ENCODE data around the gene CCDC91. TPM values are rescaled to one million over a fixed set of nuclear protein-coding genes. Genes with fewer than 3 reads are reported as not detected.
"Not testable (repeated sequence)": the region's sequence is repeated elsewhere in the genome, so short reads cannot be mapped to it uniquely, and the experiment has no call there.

CCDC91 gene
- total and polyA plus RNA-seq, 8 donors, result 15.0 to 27.0 (median 19.1) TPM

DNA sequence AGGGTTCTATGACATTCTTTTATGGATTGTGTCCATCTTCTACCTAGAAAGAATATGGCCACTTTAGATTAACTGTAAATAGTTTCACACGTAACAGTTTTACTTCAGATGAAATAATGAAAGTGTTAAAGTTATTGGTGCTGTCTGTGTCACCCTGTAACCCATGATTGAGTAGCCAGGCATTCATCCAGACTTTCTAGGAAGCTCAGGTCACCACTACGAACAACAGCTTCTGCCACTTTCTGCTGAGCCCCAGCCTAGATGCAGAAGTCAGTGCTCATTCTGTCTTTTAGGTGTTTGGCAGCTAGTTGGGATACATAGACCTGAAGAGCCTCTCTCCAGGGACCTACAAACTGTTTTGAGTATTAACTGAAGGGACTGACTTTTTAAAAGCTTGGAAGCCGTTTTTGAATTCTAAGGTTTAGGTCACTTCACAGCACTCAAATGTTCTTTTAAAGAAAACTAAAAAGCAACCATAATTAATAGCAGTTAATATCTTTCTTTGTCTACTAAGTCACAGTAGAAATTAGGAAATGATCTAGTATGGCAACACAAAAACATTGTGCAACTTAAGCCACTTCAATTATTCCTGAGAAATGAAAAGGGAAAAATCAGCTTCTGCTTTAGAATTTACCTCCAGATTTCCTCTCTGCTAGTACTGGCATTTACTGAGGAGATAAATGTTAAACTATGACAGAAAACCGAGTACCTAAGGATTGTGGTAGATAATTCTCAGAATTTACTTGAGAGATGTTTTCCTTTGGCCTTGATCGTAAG is 266.9 kb downstream of the CCDC91 start:
- Histone ChIP-seq H3K27ac (no peak overlapping the region), H3K9me3 (no peaks in the 10 kb centered on the region), H3K27me3 (no peaks in the 10 kb centered on the region), H3K36me3 (no peaks in the 10 kb centered on the region), H3K4me1 (peaks cover 0 to 5% (median 0%) of the 10 kb centered on the region in 3 donors), H3K4me3 (no peak overlapping the region)
- FAIRE-seq (no peak), ATAC-seq (no peak), DNase-seq (no peak)
- intact Hi-C loops (cut with DNase I), result no loop called here
- 54 to 58% methylated on average over 5 of the region's 5 CpGs for WGBS, 2 donors
- TF ChIP-seq, protein P1, sequence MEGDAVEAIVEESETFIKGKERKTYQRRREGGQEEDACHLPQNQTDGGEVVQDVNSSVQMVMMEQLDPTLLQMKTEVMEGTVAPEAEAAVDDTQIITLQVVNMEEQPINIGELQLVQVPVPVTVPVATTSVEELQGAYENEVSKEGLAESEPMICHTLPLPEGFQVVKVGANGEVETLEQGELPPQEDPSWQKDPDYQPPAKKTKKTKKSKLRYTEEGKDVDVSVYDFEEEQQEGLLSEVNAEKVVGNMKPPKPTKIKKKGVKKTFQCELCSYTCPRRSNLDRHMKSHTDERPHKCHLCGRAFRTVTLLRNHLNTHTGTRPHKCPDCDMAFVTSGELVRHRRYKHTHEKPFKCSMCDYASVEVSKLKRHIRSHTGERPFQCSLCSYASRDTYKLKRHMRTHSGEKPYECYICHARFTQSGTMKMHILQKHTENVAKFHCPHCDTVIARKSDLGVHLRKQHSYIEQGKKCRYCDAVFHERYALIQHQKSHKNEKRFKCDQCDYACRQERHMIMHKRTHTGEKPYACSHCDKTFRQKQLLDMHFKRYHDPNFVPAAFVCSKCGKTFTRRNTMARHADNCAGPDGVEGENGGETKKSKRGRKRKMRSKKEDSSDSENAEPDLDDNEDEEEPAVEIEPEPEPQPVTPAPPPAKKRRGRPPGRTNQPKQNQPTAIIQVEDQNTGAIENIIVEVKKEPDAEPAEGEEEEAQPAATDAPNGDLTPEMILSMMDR (IDR thresholded peaks at IDR 0.05), result no peak

DNA sequence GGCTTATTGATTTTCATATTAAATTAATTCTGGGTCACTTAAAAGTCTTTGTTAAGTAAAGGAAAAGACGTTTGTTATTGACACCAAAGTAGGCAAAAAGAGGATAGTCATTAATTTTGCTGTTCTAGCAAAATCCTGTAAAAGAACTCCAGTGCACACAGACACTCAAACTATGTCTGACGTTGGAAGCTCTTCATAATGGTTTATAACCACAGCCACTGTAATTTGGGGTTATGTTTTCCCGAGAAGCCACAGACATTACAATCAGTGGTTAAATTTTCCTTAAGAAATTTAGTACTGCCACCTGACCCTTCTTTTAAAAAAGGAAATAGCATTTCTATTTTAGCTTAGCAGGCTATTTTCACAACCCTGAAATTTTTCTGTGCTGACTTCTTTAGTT is 267.5 kb downstream of the CCDC91 start:
- DNase-seq (no peak), FAIRE-seq (no peak), ATAC-seq (no peak)
- WGBS, 2 donors, result 68 to 77% methylated on average over 3 of the region's 3 CpGs
- H3K4me3 ChIP-seq, result no peak overlapping the region
- peaks cover 0 to 5% (median 0%) of the 10 kb centered on the region in 3 donors for H3K4me1 ChIP-seq
- TF ChIP-seq, protein P1 (IDR thresholded peaks at IDR 0.05), result no peak
- H3K9me3 ChIP-seq, result no peaks in the 10 kb centered on the region
- no peak overlapping the region for H3K27ac ChIP-seq
- no peaks in the 10 kb centered on the region for H3K36me3 ChIP-seq
- H3K27me3 ChIP-seq, result no peaks in the 10 kb centered on the region
- intact Hi-C loops (cut with DNase I), result no loop called here

DNA sequence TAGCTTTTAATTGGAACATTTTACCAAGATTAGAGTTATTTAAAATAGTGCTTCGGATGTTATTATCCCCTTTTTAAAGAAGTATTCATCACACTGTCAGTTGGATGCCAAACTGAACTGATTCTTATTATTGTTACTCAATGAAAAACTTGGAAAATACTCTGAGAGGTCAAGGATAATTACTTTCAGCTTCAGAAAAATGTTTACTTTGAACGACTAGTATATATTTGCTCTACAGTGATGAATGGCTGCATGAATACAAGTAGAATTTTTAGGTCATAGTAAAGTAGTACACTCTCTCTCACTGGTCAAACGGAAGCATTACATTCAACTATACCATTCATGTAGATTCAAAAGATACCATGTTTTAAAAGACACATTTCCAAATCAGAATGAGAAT is 269.2 kb downstream of the CCDC91 start:
- TF ChIP-seq, protein P1 (IDR thresholded peaks at IDR 0.05), result no peak
- FAIRE-seq (no peak), ATAC-seq (no peak), DNase-seq (no peak)
- 66 to 70% methylated on average over 3 of the region's 3 CpGs for WGBS, 2 donors
- Histone ChIP-seq H3K4me1 (peaks cover 0 to 5% (median 0%) of the 10 kb centered on the region in 3 donors), H3K27ac (no peak overlapping the region), H3K27me3 (no peaks in the 10 kb centered on the region), H3K36me3 (no peaks in the 10 kb centered on the region), H3K9me3 (no peaks in the 10 kb centered on the region), H3K4me3 (no peak overlapping the region)
- intact Hi-C loops (cut with DNase I), result no loop called here

DNA sequence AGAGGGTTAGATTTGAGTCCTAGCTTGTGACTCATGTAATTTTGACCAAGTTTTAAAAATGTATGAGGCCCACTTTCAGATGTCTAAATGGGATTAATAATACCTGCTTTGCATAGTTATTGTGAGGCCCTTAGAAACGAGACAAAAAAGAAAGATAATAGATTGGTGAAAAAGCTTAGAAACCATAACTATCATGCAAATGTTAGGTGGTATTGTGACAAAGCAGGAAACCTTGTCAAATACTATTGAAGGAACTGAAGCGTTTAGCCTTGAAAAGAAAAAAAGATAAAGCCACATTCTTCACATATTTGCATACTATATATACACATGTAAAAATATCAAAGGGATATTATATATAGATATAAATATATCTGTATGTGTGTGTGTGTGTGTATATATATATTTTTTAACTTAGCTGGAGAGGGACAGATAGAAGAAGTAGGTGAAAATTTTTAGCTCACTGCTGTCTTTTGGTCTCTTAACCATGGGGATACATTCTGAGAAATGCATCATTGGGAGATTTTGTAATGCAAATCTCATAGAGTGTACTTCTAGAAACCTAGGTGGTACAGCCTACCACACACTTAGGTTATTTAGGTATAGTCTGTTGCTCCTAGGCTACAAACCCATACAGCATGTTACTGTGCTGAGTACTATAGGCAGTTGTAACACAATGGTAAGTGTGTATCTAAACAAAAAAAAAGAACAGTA is 270.3 kb downstream of the CCDC91 start:
- TF ChIP-seq, protein P1 (IDR thresholded peaks at IDR 0.05), result no peak
- Histone ChIP-seq H3K27ac (no peak overlapping the region), H3K9me3 (no peaks in the 10 kb centered on the region), H3K4me3 (no peak overlapping the region), H3K4me1 (peaks cover 0 to 5% (median 0%) of the 10 kb centered on the region in 3 donors), H3K27me3 (no peaks in the 10 kb centered on the region), H3K36me3 (no peaks in the 10 kb centered on the region)
- intact Hi-C loops (cut with DNase I), result no loop called here
- ATAC-seq (no peak), DNase-seq (no peak), FAIRE-seq (no peak)
- WGBS, 2 donors, result 85 to 87% methylated on average over 2 of the region's 2 CpGs

DNA sequence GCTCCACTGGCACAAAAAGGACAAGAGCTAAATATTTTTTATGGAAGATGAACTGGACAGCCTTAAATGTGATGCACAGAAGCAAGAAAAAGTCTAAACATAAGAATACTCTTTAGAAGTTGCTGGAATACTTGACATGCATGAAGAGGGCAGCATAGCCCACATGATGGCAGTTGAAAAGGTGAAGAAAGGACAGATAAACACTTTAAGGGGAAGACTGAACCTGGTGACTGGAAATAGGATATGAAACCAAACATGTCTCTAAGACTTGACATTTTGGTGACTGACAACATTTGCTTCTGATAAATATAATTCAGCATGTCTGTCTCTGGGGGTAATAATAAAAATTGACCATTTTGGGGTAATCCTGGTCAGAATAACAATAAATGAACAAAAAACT is 273.1 kb downstream of the CCDC91 start:
- H3K27ac ChIP-seq, result no peak overlapping the region
- DNase-seq (no peak), FAIRE-seq (no peak), ATAC-seq (no peak)
- TF ChIP-seq, protein P1 (IDR thresholded peaks at IDR 0.05), result no peak
- no peaks in the 10 kb centered on the region for H3K4me1 ChIP-seq
- no peaks in the 10 kb centered on the region for H3K36me3 ChIP-seq
- intact Hi-C loops (cut with DNase I), result no loop called here
- H3K9me3 ChIP-seq, result no peaks in the 10 kb centered on the region
- no peak overlapping the region for H3K4me3 ChIP-seq
- H3K27me3 ChIP-seq, result no peaks in the 10 kb centered on the region

DNA sequence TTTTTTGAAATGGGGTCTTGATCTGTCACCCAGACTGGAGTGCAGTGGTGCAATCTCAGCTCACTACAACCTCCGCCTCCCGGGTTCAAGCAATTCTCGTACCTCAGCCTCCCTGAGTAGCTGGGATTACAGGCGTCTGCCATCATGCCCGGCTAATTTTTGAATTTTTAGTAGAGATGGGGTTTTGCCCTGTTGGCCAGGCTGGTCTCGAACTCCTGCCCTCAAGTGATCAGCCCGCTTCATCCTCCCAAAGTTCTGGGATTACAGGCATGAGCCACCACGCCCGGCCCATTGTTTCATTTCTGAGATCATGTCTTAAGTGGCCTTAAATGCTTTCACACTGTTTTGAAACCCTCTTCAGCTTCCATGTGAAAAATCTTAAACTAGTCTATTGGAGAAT is 281.5 kb downstream of the CCDC91 start:
- H3K4me1 ChIP-seq; H3K9me3 ChIP-seq; H3K36me3 ChIP-seq; H3K4me3 ChIP-seq; H3K27me3 ChIP-seq; FAIRE-seq; DNase-seq; intact Hi-C loops (cut with DNase I); ATAC-seq; H3K27ac ChIP-seq: not testable (repeated sequence)
- 96 to 98% methylated on average over 9 of the region's 9 CpGs for WGBS, 2 donors

DNA sequence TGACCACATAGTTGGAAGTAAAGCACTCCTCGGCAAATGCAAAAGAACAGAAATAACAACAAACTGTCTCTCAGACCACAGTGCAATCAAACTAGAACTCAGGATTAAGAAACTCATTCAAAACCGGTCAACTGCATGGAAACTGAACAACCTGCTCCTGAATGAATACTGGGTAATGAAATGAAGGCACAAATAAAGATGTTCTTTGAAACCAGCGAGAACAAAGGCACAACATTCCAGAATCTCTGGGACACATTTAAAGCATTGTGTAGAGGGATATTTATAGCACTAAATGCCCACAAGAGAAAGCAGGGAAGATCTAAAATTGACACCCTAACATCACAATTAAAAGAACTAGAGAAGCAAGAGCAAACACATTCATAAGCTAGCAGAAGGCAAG is 285.9 kb downstream of the CCDC91 start:
- 82 to 84% methylated on average over 3 of the region's 3 CpGs for WGBS, 2 donors

More for the DNA sequence above, 285.9 kb downstream of the CCDC91 start:
- ATAC-seq; H3K27me3 ChIP-seq; FAIRE-seq; H3K9me3 ChIP-seq; intact Hi-C loops (cut with DNase I); DNase-seq; H3K36me3 ChIP-seq; H3K27ac ChIP-seq; H3K4me3 ChIP-seq; H3K4me1 ChIP-seq: not testable (repeated sequence)

Measured in pancreas (tissue), 10 donors.